Measurements from ENCODE around the gene SF3A2. TPM values are rescaled to one million over a fixed set of nuclear protein-coding genes. Genes with fewer than 3 reads are reported as not detected.

SF3A2 gene
- total and polyA plus RNA-seq, 7 donors = 16.9 to 61.3 (median 26.4) TPM

DNA sequence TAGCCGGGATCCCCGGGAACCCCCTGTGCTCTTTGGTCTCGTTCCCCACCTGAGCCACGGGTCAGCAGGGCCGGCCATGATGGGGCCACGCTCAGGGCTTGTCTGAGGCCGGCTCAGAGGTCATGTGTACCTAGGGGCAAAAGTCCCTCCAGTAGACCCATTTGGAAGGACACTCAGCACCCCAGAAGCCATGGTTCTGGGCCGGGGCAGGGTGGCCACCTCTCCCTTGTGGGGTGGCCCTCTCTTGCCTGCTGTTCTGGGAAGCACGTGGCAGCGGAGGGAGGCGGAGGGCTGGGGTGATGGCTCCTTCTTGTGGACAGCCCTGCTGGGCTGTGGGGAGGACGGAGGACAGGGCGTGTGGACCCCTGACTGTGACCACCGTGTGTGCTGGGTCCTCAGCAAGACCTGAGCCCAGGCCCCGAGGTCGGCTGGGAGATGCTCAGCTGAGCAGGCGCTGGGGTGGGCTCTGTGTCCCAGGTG, 51.8 kb downstream of the SF3A2 start:
- WGBS, 2 donors = 60 to 82% methylated on average over 17 of the region's 17 CpGs
- Histone ChIP-seq H3K9me3 (no peaks in the 10 kb centered on the region), H3K36me3 (no peaks in the 10 kb centered on the region), H3K4me1 (peaks cover 0 to 28% (median 26%) of the 10 kb centered on the region in 4 donors), H3K27ac (no peak overlapping the region), H3K4me3 (no peak overlapping the region), H3K27me3 (peaks cover 30 to 54% (median 44%) of the 10 kb centered on the region in 3 donors)
- no peak for TF ChIP-seq POLR2AphosphoS5 (IDR thresholded peaks at IDR 0.05)
- TF ChIP-seq, protein P1, sequence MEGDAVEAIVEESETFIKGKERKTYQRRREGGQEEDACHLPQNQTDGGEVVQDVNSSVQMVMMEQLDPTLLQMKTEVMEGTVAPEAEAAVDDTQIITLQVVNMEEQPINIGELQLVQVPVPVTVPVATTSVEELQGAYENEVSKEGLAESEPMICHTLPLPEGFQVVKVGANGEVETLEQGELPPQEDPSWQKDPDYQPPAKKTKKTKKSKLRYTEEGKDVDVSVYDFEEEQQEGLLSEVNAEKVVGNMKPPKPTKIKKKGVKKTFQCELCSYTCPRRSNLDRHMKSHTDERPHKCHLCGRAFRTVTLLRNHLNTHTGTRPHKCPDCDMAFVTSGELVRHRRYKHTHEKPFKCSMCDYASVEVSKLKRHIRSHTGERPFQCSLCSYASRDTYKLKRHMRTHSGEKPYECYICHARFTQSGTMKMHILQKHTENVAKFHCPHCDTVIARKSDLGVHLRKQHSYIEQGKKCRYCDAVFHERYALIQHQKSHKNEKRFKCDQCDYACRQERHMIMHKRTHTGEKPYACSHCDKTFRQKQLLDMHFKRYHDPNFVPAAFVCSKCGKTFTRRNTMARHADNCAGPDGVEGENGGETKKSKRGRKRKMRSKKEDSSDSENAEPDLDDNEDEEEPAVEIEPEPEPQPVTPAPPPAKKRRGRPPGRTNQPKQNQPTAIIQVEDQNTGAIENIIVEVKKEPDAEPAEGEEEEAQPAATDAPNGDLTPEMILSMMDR (IDR thresholded peaks at IDR 0.05) = no peak
- TF ChIP-seq POLR2A (IDR thresholded peaks at IDR 0.05) = no peak
- no peak for TF ChIP-seq EP300 (IDR thresholded peaks at IDR 0.05)
- no peak for DNase-seq
- intact Hi-C loops (cut with DNase I) = no loop called here

DNA sequence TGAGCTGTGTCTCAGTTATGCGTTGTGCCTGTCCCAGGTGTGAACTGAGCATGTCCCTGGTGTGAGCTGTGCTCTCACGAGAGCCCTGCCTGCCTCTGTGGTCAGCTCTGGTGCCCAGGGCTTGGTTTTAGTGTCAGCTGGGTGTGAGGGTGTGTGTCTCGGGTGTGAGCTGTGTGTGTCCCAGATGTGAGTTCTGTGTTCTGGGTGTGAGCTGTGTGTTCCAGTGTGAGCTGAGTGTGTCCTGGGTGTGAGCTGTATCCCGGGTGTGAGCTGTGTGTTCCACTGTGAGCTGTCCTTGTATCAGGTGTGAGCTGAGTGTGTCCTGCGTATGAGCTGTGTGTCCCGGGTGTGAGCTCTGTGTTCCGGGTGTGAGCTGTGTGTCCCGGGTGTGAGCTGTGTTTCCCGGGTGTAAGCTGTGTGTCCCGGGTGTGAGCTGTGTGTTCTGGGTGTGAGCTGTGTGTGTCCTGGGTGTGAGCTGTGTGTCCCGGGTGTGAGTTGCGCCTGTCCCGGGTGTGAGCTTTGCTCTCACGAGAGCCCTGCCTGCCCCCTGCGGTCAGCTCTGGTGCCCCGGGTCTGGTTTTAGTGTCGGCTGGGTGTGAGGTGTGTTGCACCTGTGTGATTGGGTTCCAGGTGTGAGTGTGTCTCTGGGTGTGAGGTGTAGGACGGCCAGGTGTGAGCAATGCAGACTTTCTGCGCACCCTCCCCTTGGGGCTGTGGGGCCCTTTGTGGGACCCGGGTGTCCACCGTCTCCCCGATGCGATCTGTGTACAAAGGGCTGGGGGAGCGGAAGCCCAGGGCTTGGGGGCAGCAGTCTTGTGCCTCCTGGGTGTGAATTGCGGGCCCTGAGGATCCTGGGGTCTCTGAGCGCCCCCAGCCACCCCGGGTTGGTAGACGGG, 52.4 kb downstream of the SF3A2 start:
- no peak for DNase-seq
- peak overlapping the region in 1 of 4 donors; percentile 46 for H3K4me3 ChIP-seq
- peak overlapping the region in 2 of 4 donors; percentile 17 to 37 for H3K27ac ChIP-seq
- WGBS, 2 donors = 31 to 44% methylated on average over 28 of the region's 28 CpGs
- H3K9me3 ChIP-seq = no peaks in the 10 kb centered on the region
- H3K4me1 ChIP-seq = peaks cover 0 to 33% (median 29%) of the 10 kb centered on the region in 4 donors
- no peak for TF ChIP-seq EP300 (IDR thresholded peaks at IDR 0.05)
- TF ChIP-seq, protein P1 (IDR thresholded peaks at IDR 0.05) = no peak
- no peak for TF ChIP-seq POLR2AphosphoS5 (IDR thresholded peaks at IDR 0.05)
- no peak for TF ChIP-seq POLR2A (IDR thresholded peaks at IDR 0.05)
- H3K36me3 ChIP-seq = no peaks in the 10 kb centered on the region
- intact Hi-C loops (cut with DNase I) = no loop called here
- peaks cover 30 to 54% (median 44%) of the 10 kb centered on the region in 3 donors for H3K27me3 ChIP-seq

DNA sequence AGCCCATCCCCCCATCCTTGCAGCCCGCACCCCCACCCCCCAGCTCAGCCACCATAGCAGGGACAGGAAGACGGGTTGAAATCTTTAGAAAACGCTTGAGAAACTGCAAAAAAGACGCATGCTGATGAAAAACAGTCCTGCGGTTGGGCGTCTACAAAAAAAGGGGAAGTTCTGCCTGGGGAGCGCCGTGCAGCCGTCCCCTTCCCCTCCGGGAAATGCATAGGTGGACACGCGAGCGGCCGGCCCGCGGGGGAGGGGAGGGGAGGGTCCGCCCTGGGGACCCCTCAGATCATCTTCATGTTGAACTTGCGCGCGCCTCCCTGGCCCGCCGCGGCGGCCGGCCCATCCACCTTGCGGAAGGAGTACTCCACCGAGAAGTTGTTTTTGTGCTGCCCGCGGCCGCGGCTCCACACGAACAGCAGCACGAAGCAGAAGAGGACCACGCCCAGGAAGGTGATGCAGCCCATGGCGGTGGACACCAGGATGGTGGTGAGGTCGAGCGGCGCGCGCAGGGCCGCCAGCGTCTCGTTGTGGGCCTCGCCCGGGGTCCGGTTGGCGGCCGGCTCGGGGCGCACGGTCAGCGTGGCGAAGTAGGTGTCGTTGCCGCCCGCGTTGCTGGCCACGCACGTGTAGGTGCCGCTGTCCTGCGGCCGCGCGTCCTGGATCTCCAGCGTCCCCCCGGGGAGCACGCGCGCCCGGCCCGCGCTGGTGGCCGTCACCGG, 53.3 kb downstream of the SF3A2 start:
- 1% methylated on average over 74 of the region's 74 CpGs for WGBS, 2 donors
- no peaks in the 10 kb centered on the region for H3K9me3 ChIP-seq
- H3K36me3 ChIP-seq = no peaks in the 10 kb centered on the region
- peaks cover 30 to 54% (median 44%) of the 10 kb centered on the region in 3 donors for H3K27me3 ChIP-seq
- H3K4me3 ChIP-seq = peak overlapping the region in 3 of 4 donors; percentile 28 to 46 (median 40)
- intact Hi-C loops (cut with DNase I) = no loop called here
- H3K27ac ChIP-seq = peak overlapping the region in 3 of 4 donors; percentile 17 to 37 (median 31)
- TF ChIP-seq EP300 (IDR thresholded peaks at IDR 0.05) (no peak), POLR2AphosphoS5 (IDR thresholded peaks at IDR 0.05) (no peak), POLR2A (IDR thresholded peaks at IDR 0.05) (no peak)
- TF ChIP-seq, protein P1 (IDR thresholded peaks at IDR 0.05) = no peak
- peaks cover 0 to 41% (median 37%) of the 10 kb centered on the region in 4 donors for H3K4me1 ChIP-seq
- DNase-seq = no peak

DNA sequence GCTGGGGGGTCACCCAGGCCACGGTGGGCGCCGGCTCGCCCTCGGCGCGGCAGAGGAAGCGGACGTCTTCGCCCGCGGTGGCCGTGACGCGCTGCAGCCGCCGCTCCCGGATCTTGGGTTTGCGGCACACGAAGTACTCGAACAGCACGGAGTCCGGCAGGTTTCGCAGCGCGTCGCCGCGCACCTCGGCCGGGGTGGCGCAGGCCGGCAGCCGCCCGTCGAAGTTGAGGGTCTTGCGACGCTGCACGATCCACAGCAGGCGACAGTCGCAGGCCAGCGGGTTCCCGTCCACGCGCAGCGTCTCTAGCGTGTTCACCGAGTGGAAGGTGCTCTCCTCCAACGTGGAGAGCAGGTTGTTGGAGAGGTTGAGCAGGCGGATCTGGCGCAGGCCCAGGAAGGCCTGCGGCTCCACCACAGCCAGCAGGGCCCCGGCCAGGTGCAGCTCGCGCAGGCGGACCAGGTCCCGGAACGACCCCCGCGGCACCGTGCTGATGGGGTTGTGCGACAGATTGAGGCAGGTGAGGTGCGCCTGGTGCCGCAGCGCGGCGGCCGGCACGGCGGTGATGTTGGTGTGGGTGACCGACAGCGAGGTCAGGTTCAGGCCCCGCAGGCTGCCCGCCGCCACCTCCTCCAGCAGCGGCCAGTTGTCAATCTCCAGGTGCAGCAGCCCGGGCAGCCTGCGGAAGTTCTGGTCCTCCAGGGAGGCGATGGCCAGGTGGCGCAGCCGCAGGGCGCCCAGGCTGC, 54.0 kb downstream of the SF3A2 start:
- peak overlapping the region in 1 of 4 donors; percentile 31 for H3K27ac ChIP-seq
- TF ChIP-seq EP300 (IDR thresholded peaks at IDR 0.05) (no peak), POLR2AphosphoS5 (IDR thresholded peaks at IDR 0.05) (no peak), POLR2A (IDR thresholded peaks at IDR 0.05) (no peak)
- TF ChIP-seq, protein P1 (IDR thresholded peaks at IDR 0.05) = no peak
- peaks cover 30 to 49% (median 44%) of the 10 kb centered on the region in 3 donors for H3K27me3 ChIP-seq
- H3K36me3 ChIP-seq = no peaks in the 10 kb centered on the region
- peak overlapping the region in 3 of 4 donors; percentile 28 to 46 (median 40) for H3K4me3 ChIP-seq
- H3K4me1 ChIP-seq = peaks cover 0 to 48% (median 44%) of the 10 kb centered on the region in 4 donors
- no peak for DNase-seq
- no peaks in the 10 kb centered on the region for H3K9me3 ChIP-seq
- intact Hi-C loops (cut with DNase I) = no loop called here
- WGBS, 2 donors = 3% methylated on average over 82 of the region's 82 CpGs

All from sigmoid colon (tissue), 7 donors.